ENCODE results near the gene NBAS.

The NBAS gene

GRCh38 chr2:15560988-15561573 lies at the start of gene NBAS:
Gene NBAS (minus strand): TSS chr2:15561334. CDS start chr2:15561304, 30 bp downstream.
- peak; percentile 82 for DNase-seq

DNA sequence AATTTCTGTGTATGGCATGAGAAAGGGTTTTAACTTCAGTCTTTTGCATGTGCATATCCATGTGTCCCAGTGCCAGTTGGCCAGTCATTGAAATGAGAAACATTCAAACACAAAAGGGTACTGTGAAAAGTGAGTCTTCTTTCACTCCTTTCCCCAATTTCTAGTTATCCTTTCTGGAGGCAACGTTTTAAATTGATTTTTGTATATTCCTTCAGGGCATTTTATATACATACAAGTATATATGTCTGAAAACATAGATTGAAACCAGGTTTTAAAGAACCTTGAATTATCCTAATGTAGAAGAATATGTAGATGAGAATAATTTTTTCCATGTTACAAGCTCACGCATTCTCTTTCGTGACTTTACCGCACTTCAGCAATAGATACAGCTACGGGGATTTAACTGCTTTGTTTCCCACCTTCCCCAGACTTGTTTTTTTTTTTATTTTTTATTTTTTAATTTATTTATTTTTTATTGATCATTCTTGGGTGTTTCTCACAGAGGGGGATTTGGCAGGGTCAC lies 49.4 kb upstream of the NBAS start:
- DNase-seq = no peak

DNA sequence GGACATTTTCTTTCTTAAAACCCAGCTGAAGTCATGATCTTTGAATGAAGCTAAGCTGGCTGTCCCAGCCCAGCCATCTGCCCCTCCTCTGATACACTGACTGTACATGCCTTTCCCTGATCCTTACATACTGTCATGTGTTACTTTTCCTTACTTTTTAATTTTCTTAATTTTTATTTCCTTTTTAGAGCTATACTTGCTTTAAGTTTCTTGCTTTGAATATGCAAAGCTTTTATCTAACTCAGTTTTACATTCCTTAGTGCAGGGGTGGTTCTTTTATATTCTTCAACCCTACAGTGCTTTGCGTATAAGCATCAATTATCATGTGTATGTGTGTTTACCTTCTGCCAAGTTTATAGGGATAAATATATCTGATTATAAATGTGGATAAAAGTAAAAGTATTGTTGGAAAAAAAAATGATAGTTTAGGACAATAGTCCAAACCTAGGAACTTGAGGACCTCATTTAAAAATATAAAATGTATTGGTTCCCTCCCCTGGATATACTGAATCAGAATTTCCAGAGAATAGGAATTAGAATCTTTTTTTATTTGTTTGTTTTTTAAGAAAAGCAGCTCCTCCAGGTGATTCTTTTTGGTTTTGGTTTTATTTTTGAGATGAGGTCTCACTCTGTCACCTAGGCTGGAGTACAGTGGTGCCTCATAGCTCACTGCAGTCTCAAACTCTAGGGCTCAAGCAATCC lies 48.4 kb upstream of the NBAS start:
- no peak for DNase-seq

DNA sequence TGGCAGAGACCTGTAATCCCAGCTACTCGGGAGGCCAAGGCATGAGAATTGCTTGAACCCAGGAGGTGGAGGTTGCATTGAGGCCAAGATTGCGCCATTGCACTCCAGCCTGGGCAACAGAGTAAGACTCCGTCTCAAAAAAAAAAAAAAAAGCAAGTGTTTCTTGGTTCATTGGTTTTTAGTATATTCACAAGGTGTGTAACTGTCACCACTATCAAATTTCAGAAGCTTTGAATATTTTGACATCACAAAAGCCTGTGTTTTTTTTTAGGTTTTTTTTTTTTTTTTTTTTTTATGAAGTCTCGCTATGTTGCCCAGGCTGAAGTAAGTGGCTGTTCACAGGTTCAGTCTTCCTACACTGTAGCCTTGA lies 47.2 kb upstream of the NBAS start:
- no peak for DNase-seq

GRCh38 chr2:15607709-15608391 lies 46.7 kb upstream of the NBAS start:
- no peak for DNase-seq

- no peak for DNase-seq
These were observed 45.6 kb upstream of the NBAS start for GRCh38 chr2:15606481-15607441.

- no peak for DNase-seq
These were observed 44.6 kb upstream of the NBAS start for GRCh38 chr2:15605721-15606120.

- DNase-seq = no peak
These were observed 42.8 kb upstream of the NBAS start for GRCh38 chr2:15603948-15604347.

DNA sequence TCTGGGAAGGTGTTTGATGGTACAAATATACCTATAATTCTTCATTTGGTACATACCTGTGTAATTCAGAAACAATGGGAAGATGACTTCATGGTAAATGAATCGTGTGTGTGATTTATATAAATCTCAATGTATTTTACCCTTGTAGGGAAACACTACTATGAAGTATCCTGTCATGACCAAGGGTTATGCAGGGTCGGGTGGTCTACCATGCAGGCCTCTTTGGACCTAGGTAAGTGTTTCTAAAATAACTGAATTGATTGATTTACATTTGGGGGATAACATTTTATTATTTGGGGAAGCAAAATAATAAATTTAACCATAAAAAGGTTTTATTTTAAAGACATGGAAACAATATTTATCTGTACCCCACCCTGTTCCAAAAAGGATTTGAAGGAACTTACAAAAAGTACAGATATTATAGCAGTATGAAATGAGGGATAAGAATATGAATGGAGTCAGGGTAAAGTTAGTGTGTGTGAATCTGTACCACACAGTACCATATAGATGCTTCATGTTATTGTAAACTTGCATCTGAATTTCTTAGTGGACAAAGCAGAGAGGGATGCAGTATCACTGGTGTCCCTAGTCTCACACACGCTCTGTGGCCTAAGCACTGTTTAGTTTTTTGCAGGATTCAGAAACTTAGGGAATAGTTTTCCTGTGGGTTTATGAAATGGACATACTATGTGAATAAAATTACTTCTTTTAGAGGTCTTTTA lies 42.1 kb upstream of the NBAS start:
- DNase-seq = no peak

DNA sequence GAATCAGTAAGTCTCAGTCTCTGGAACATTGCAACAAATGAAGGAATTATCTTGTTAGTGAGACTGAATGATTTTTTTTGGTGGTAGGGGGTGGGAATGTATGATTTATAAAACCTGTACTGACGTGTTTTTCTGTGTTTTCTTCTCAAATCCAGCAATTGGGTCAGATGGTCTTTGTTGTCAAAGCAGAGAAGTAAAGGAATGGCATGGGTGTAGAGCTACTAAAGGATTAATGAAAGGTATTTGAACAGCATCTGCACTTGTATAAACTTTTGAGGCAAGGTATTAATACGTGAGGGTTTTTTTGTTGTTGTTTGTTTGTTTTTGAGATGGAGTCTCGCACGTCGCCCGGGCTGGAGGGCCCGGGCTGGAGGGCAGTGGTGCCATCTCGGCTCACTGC lies 41.3 kb upstream of the NBAS start:
- DNase-seq = no peak

DNA sequence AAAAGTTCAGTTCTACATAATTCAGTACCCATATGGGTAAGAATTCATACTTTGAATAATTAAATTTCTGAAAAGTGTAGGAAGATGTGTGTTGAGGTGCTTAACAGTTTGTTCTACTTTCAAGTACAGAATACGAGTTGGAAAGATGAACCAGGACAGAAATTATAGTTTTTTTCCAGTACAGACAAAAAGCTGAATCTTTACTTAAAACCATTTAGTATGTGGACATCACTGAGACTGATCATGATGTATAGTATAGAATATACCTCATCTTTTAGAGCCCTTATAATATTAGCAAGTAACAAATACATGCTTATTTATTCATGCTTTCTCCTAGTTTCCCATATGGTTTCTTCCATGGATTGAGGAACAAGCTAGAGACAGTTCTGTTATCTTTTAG lies 40.5 kb upstream of the NBAS start:
- DNase-seq = no peak

- DNase-seq = no peak
These were observed 38.9 kb upstream of the NBAS start for GRCh38 chr2:15599994-15600393.

DNA sequence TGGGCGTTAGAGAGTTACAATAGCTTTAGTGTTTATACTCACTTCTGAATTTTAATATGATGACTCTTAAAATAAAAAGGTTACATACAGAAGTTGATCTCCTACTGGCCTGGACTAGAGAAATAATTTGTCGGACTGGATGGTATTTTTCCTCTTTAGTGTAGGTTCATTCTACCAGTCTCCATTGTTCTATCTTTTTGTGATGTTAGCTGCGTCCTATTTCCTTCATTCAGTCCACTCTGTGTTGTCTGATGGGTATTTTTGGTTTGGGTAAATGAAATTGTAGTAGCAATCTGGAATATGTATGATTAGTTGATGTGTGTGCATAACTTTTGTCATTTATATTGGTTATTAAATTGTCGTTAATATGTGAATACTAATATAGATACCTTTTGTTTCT lies 35.8 kb upstream of the NBAS start:
- DNase-seq = no peak

DNA sequence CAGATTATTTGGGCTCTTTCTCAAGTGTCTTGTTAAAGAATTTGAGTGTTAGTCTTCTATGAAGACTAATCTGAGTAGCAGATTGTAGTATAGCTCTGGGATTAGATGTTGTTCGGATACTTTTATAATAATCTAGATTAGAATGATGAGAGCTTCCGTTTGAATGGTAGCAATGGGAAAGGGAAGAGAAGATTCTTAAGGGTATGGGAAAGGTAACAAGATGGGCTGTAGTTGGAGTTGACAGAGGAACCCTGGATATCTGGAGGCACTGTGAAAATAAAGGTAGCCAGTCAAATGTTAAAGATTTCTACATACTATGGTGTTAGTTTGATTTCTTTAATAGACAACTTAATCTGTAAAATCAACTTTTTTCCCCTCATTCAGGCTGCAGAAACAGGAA lies 35.2 kb upstream of the NBAS start:
- no peak for DNase-seq

- no peak for DNase-seq
These were observed 34.8 kb upstream of the NBAS start for GRCh38 chr2:15595936-15596335.

GRCh38 chr2:15595342-15595905 lies 34.3 kb upstream of the NBAS start:
- no peak for DNase-seq

DNA sequence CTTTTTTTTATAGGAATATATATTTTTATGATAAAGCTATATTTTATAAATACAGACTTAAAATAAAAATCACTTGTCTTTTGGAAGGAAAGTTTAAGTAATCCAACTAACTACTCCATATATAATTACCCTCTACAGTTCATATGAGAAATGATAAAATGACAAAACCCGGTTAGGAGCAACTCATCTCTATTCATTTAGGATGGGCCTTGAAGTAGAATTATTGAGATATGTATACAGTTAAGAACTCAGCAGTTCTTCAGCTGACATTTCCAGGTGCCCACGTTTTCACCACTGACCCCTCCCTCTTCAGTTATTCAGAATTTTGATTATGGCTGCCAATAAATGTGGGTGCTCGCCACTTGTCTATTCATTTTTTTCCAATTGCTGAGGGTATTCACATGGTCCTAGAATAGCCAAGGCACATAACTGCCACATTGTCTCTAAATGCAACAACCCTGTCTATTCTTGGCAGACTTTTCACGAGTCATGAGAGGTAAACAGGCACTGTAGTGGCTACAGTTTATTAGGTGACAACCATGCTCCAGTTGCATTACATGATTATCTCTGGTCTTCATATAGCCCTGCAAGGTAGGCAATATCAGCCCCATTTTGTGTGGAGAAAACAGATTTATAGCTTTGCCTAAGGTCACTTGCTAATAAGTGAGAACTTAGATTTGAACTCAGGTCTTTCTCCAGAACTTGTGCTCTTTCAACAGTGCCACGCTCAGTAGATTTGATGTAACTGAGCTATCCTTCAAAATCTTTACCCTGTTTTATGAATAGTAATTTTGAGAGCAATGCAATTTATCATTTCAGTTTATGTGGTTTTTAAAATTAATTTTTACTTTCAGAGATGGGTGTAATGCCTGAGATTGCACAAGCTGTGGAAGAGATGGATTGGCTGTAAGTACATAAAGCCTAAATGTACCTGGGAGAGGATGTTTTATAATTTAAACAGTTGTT lies 33.4 kb upstream of the NBAS start:
- DNase-seq = no peak

DNA sequence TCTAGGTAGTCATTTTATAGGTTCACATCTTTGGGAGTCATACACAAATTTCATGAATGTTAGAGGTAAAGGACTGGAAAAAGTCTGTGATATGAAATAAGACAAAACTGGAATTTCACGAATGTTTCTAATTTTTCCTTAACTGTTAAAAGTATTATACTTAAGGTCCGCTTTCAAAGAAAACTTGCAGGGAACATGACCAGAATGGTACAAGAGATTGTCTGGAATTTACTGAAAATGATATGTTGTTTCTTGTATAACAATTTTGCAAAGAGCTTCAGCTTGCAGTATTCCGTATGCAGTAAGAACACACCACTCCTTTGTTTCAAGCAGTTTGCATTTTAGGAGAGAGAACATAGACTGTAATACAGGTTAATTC lies 32.2 kb upstream of the NBAS start:
- no peak for DNase-seq

GRCh38 chr2:15591692-15592463 lies 30.7 kb upstream of the NBAS start, which contains the start of gene DDX1:
Gene DDX1 (plus strand): TSS chr2:15591868. CDS start chr2:15591934, 66 bp downstream.
- peak; percentile 73 for DNase-seq

- no peak for DNase-seq
These were observed 30.2 kb upstream of the NBAS start for GRCh38 chr2:15591373-15591691.
